OCI-LY1 (cell line): Measurements from ENCODE around the gene CAMK2D.

Experiments
- H2AFZ ChIP-seq: fragments of 200-600 bp; sonication (generic), shearing (Covaris generic); 2 replicates; pipeline ENCODE4 v1.6.0; 2014; ENCODE audit warnings: antibody characterized with exemption, mild to moderate bottlenecking, low read length
- H3F3A ChIP-seq: fragments of 200-600 bp; sonication (generic), shearing (Covaris generic); 2 replicates; pipeline ENCODE4 v1.6.0; 2014; ENCODE audit warnings: mild to moderate bottlenecking, antibody characterized with exemption, low read length, moderate library complexity; ENCODE audit not compliant: insufficient read depth
- H3K27ac ChIP-seq: fragments of 200-600 bp; sonication (generic); 2 replicates; pipeline ENCODE4 v1.5.1; 2014; ENCODE audit warnings: low read length, mixed run types, mild to moderate bottlenecking, low read depth; ENCODE audit not compliant: poor library complexity, severe bottlenecking
- H3K27me3 ChIP-seq: fragments of 200-600 bp; sonication (generic); 2 replicates; pipeline ENCODE4 v1.6.0; 2014; ENCODE audit warnings: antibody characterized with exemption, mild to moderate bottlenecking, low read length, moderate library complexity; ENCODE audit not compliant: insufficient read depth
- H3K36me3 ChIP-seq: fragments of 200-600 bp; sonication (generic); 2 replicates; pipeline ENCODE4 v1.6.1; 2014; ENCODE audit warnings: mild to moderate bottlenecking, antibody characterized with exemption, low read length, moderate library complexity, mixed read lengths; ENCODE audit not compliant: insufficient read depth
- H3K4me1 ChIP-seq: fragments of 200-600 bp; sonication (generic); 2 replicates; pipeline ENCODE4 v1.5.1; 2014; ENCODE audit warnings: mild to moderate bottlenecking, low read length, moderate library complexity; ENCODE audit not compliant: insufficient read depth, severe bottlenecking
- H3K4me2 ChIP-seq: fragments of 200-600 bp; sonication (generic), shearing (Covaris generic); 2 replicates; pipeline ENCODE4 v1.6.1; 2014; ENCODE audit warnings: low read length
- H3K4me3 ChIP-seq: fragments of 200-600 bp; sonication (generic); 2 replicates; pipeline ENCODE4 v1.5.1; 2014; ENCODE audit warnings: low read length, low read depth, mild to moderate bottlenecking, mixed read lengths; ENCODE audit not compliant: poor library complexity, severe bottlenecking
- H3K79me2 ChIP-seq: fragments of 200-600 bp; shearing (Covaris generic); 2 replicates; pipeline ENCODE4 v1.6.1; 2016; ENCODE audit warnings: mixed run types, low read length, mixed read lengths; ENCODE audit not compliant: insufficient read depth
- H3K9ac ChIP-seq: fragments of 200-600 bp; sonication (generic), shearing (Covaris generic); 2 replicates; pipeline ENCODE4 v1.6.1; 2014; ENCODE audit warnings: mild to moderate bottlenecking, low read length, mixed read lengths
- H3K9me2 ChIP-seq: fragments of 200-600 bp; sonication (generic), shearing (Covaris generic); 2 replicates; pipeline ENCODE4 v1.6.1; 2014; ENCODE audit warnings: low read depth, mild to moderate bottlenecking, low read length, mixed read lengths
- H3K9me3 ChIP-seq: fragments of 200-600 bp; shearing (Covaris generic); 2 replicates; pipeline ENCODE4 v1.6.1; 2014; ENCODE audit warnings: low read length, mixed read lengths
- H4K20me1 ChIP-seq: fragments of 200-600 bp; sonication (generic), shearing (Covaris generic); 2 replicates; pipeline ENCODE4 v1.6.0; 2016; ENCODE audit warnings: mild to moderate bottlenecking, low read length; ENCODE audit not compliant: insufficient read depth
- EZH2 ChIP-seq: fragments of 200-600 bp; sonication (generic), shearing (Covaris generic); IDR thresholded peaks from 2 replicates; pipeline ENCODE4 v1.8.0; 2017; ENCODE audit warnings: borderline replicate concordance, mixed run types, mild to moderate bottlenecking, antibody characterized with exemption, low read length, moderate library complexity, mixed read lengths
- TF ChIP-seq, protein P1 (sequence below): fragments of 200-600 bp; sonication (generic), shearing (Covaris generic); IDR thresholded peaks from 2 replicates; pipeline ENCODE4 v1.5.1; 2017; ENCODE audit warnings: mild to moderate bottlenecking, antibody characterized with exemption, low read length, moderate library complexity, mixed read lengths

The CAMK2D gene

DNA sequence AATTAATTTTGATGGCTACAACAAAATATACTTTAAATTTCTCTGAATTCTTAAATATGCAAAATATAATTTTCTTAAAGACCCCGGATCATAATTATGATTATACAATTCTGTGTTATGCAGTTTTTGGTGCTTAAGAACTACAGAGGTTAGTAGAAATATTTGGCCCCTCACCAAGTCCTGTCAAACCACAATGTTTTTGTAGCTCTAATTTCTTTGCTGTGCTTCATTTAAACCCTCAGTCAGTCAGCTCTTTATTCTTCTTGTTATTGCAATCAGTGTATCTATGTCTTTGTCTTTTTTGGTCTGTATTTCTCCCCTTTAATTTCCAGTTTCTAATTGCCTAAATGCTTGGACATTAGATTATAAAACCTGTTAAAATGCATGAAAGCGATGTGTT, 186.1 kb downstream of the CAMK2D start:
- H3K27ac ChIP-seq, result peak overlapping the region; percentile 97
- no peaks in the 10 kb centered on the region for H4K20me1 ChIP-seq
- no peaks in the 10 kb centered on the region; the same call in 1 of the 2 replicates for H3F3A ChIP-seq
- peak overlapping the region; percentile 61 for H3K9ac ChIP-seq
- H3K79me2 ChIP-seq, result peaks cover 43% of the 10 kb centered on the region
- peak overlapping the region; percentile 56 for H3K4me2 ChIP-seq
- H3K27me3 ChIP-seq, result no peaks in the 10 kb centered on the region
- peaks cover 25% of the 10 kb centered on the region for H3K36me3 ChIP-seq
- H3K9me3 ChIP-seq, result no peaks in the 10 kb centered on the region
- H2AFZ ChIP-seq, result no peak overlapping the region
- H3K9me2 ChIP-seq, result no peaks in the 10 kb centered on the region
- peaks cover 84% of the 10 kb centered on the region for H3K4me1 ChIP-seq
- TF ChIP-seq EZH2, result no peak
- TF ChIP-seq, protein P1, sequence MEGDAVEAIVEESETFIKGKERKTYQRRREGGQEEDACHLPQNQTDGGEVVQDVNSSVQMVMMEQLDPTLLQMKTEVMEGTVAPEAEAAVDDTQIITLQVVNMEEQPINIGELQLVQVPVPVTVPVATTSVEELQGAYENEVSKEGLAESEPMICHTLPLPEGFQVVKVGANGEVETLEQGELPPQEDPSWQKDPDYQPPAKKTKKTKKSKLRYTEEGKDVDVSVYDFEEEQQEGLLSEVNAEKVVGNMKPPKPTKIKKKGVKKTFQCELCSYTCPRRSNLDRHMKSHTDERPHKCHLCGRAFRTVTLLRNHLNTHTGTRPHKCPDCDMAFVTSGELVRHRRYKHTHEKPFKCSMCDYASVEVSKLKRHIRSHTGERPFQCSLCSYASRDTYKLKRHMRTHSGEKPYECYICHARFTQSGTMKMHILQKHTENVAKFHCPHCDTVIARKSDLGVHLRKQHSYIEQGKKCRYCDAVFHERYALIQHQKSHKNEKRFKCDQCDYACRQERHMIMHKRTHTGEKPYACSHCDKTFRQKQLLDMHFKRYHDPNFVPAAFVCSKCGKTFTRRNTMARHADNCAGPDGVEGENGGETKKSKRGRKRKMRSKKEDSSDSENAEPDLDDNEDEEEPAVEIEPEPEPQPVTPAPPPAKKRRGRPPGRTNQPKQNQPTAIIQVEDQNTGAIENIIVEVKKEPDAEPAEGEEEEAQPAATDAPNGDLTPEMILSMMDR, result no peak
- H3K4me3 ChIP-seq, result peak overlapping the region; percentile 8

DNA sequence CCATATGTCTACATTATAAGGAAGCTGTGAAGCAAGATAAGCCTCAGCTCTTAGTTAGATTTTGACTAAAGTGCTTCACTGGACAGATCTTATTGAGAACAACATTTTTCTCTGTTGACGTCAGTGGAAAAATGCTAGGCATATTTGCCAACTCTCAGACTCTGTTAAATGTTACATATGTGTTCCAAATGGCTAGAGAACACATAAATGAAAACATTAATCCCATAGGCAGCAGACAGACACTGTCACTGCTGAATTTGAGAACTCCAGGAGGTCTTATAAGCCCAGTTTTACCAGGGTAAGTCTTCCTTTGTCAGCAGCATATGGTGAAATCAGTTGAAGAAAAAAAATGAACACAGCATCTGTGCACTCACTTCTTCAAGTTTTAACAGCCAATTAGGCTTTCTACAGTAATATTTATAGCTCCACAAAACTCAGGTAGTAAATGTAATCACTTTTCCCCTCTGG, 186.9 kb downstream of the CAMK2D start:
- Histone ChIP-seq H3K4me1 (peaks cover 84% of the 10 kb centered on the region), H3K4me2 (peak overlapping the region; percentile 56), H3K9ac (peak overlapping the region; percentile 61), H4K20me1 (no peaks in the 10 kb centered on the region), H3K27ac (peak overlapping the region; percentile 97), H3K27me3 (no peaks in the 10 kb centered on the region), H3K4me3 (peak overlapping the region; percentile 20), H3F3A (no peaks in the 10 kb centered on the region; the same call in 1 of the 2 replicates), H3K9me3 (no peaks in the 10 kb centered on the region), H3K36me3 (peaks cover 25% of the 10 kb centered on the region), H3K9me2 (no peaks in the 10 kb centered on the region), H3K79me2 (peaks cover 46% of the 10 kb centered on the region), H2AFZ (no peak overlapping the region)
- TF ChIP-seq, protein P1, result no peak
- no peak for TF ChIP-seq EZH2

DNA sequence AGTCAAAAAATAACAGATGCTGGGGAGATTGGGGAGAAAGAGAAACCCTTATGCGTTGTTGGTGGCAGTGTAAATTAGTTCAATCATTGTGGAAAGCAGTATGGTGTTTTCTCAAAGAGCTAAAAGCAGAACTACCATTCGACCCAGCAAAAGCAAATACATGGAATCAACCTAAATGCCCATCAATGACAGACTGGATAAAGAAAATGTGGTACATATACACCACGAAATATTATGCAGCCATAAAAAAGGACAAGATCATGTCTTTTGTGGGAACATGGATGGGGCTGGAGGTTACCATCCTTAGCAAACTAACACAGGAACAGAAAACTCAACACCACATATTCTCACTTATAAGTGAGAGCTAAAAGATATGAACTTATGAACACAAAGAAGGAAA, 188.9 kb downstream of the CAMK2D start:
- Histone ChIP-seq H3K36me3 (peaks cover 25% of the 10 kb centered on the region), H3K4me1 (peaks cover 84% of the 10 kb centered on the region), H3K79me2 (peaks cover 45% of the 10 kb centered on the region), H2AFZ (no peak overlapping the region), H3K9ac (no peak overlapping the region), H3K4me3 (no peak overlapping the region), H3K27me3 (no peaks in the 10 kb centered on the region), H3K9me3 (no peaks in the 10 kb centered on the region), H3F3A (no peaks in the 10 kb centered on the region; the same call in 1 of the 2 replicates), H3K4me2 (no peak overlapping the region), H3K9me2 (no peaks in the 10 kb centered on the region), H4K20me1 (no peaks in the 10 kb centered on the region), H3K27ac (peak overlapping the region; percentile 97)
- no peak for TF ChIP-seq EZH2
- TF ChIP-seq, protein P1, result no peak
